Gastrocnemius medialis (tissue), 4 donors: ENCODE data around the gene LEF1. TPM values are rescaled to one million over a fixed set of nuclear protein-coding genes. Genes with fewer than 3 reads are reported as not detected.

Experiments
- ATAC-seq, 2 donors: fragments of 150-250 bp; one replicate each; pipeline ENCODE4 v1.9.1; 2016
- DNase-seq, 2 donors: peaks; one replicate each; pipeline ENCODE4 v3.0.0-alpha.2; 2019
- H3K27ac ChIP-seq, 4 donors: fragments of 200-600 bp; sonication (generic); 1 replicate in 1 of 4; 2 replicates in 3 of 4; pipeline ENCODE4 v1.5.1; 2016 to 2018; ENCODE audit warnings: mild to moderate bottlenecking in 2 of 4, moderate library complexity in 1 of 4
- H3K27me3 ChIP-seq, 3 donors: fragments of 200-600 bp; sonication (generic) in 2 of 3; 1 replicate in 1 of 3; 2 replicates in 2 of 3; pipeline versions ENCODE4 v1.5.1 to v1.6.0; 2016 to 2019; ENCODE audit warnings: mild to moderate bottlenecking in 1 of 3, moderate library complexity in 1 of 3
- H3K36me3 ChIP-seq, 2 donors: fragments of 200-600 bp; sonication (generic) in 1 of 2; one replicate each; pipeline ENCODE4 v1.5.1; 2017 to 2018
- H3K4me1 ChIP-seq, 2 donors: fragments of 200-600 bp; sonication (generic) in 1 of 2; one replicate each; pipeline ENCODE4 v1.5.1; 2016 to 2017; ENCODE audit warnings: mild to moderate bottlenecking in 2 of 2
- H3K4me3 ChIP-seq, 4 donors: fragments of 200-600 bp; sonication (generic) in 3 of 4; 1 replicate in 1 of 4; 2 replicates in 3 of 4; pipeline ENCODE4 v1.5.1; 2016 to 2019; ENCODE audit warnings: mild to moderate bottlenecking in 2 of 4
- H3K9me3 ChIP-seq, 3 donors: fragments of 200-600 bp; sonication (generic) in 2 of 3; 1 replicate in 1 of 3; 2 replicates in 2 of 3; pipeline ENCODE4 v1.5.1; 2016 to 2019
- POLR2A ChIP-seq, 2 donors: fragments of 450-650 bp; IDR thresholded peaks; one replicate each; pipeline ENCODE4 v1.6.1; 2017; ENCODE audit warnings: antibody characterized with exemption in 2 of 2, mild to moderate bottlenecking in 2 of 2, moderate library complexity in 2 of 2
- in situ Hi-C, 4 donors: fragments of 200-750 bp; cut with MboI; loops; one replicate each; pipeline versions ENCODE4 v1.15.0 to v1.8.0; 2017; ENCODE audit warnings: low sequenced_read_pairs in 4 of 4
- intact Hi-C: fragments of 100-400 bp; cut with DNase I; formaldehyde crosslinking; loops from one replicate; pipeline ENCODE4 v1.15.1; 2023; ENCODE audit warnings: low total_unique reads
- total RNA-seq, 4 donors: library from RNA; depleted of rRNA; stranded (reverse); fragments of >200 nt; gene quantifications; one replicate each; pipeline versions ENCODE4 v1.1.0 to v1.2.3, GENCODE V29; 2016
- TF ChIP-seq, protein P1 (sequence below), 5 experiments: fragments of 450-650 bp in 3 of 5; fragments of 200-600 bp in 2 of 5; sonication (generic) in 2 of 5; IDR thresholded peaks in 4 of 5; conservative IDR thresholded peaks in 1 of 5; 1 replicate in 4 of 5; 2 replicates in 1 of 5; pipeline ENCODE4 v1.5.1; 2016 to 2019; ENCODE audit warnings: antibody characterized with exemption in 5 of 5, mild to moderate bottlenecking in 3 of 5, moderate library complexity in 3 of 5

Gene LEF1
- total RNA-seq, 4 donors from 2014 or later, result 0.33 TPM; not detected in 3

DNA sequence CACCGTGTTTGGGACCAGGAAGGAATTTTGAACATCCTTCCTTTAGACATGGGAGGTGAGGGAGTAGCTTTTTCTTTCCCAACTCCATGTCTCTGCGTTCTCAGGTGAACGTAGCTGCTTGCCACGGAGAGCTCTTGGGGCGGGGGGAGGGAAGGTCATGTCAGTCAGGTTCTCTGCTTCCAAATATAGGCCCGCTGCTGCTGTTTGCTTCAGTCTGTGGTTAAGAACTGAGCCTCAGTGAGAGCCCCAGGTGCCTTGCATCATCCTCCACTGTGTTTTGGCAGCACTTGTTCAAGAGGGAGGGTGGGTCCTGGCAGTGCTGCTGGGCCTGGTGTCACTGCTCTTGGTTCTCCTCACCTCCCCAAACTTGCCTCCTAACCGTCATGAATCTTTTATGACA, 132.5 kb downstream of the LEF1 start:
- in situ Hi-C loops (no loop called here), intact Hi-C loops (no loop called here)
- TF ChIP-seq, protein P1, sequence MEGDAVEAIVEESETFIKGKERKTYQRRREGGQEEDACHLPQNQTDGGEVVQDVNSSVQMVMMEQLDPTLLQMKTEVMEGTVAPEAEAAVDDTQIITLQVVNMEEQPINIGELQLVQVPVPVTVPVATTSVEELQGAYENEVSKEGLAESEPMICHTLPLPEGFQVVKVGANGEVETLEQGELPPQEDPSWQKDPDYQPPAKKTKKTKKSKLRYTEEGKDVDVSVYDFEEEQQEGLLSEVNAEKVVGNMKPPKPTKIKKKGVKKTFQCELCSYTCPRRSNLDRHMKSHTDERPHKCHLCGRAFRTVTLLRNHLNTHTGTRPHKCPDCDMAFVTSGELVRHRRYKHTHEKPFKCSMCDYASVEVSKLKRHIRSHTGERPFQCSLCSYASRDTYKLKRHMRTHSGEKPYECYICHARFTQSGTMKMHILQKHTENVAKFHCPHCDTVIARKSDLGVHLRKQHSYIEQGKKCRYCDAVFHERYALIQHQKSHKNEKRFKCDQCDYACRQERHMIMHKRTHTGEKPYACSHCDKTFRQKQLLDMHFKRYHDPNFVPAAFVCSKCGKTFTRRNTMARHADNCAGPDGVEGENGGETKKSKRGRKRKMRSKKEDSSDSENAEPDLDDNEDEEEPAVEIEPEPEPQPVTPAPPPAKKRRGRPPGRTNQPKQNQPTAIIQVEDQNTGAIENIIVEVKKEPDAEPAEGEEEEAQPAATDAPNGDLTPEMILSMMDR (IDR thresholded peaks at IDR 0.05 in 4 of 5, conservative IDR thresholded peaks at IDR 0.05 in 1 of 5), result no peak
- no peak for TF ChIP-seq POLR2A (IDR thresholded peaks at IDR 0.05)
- Histone ChIP-seq H3K27me3 (no peaks in the 10 kb centered on the region), H3K27ac (no peak overlapping the region), H3K36me3 (peaks cover 2 to 44% of the 10 kb centered on the region in 2 donors), H3K9me3 (no peaks in the 10 kb centered on the region), H3K4me1 (peaks cover 0 to 6% of the 10 kb centered on the region in 2 donors), H3K4me3 (no peak overlapping the region)
- DNase-seq, result peak in 1 of 2 donors; percentile 30
- ATAC-seq, result peak in 1 of 2 donors; percentile 45

DNA sequence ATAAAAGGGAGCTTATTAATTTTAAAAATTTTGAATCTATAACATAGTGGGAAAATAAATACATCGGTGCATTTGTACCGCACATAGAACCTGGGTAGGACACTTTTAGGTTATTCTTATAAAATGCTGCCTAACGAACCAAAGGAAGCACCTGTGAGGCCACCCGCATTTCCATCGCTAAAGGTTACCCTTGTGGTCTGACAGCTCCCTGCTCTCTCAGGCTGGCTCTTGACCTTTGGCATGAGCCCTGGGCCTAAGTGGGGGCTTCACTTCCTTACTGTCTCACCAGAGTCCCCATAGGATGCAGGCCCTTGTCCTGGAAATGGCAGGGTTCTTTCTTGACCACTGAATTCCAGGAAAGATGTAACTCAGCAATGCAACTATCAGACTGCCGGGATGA, 133.0 kb downstream of the LEF1 start:
- Histone ChIP-seq H3K27ac (no peak overlapping the region), H3K4me1 (peaks cover 0 to 6% of the 10 kb centered on the region in 2 donors), H3K4me3 (no peak overlapping the region), H3K36me3 (peaks cover 2 to 49% of the 10 kb centered on the region in 2 donors), H3K9me3 (no peaks in the 10 kb centered on the region), H3K27me3 (no peaks in the 10 kb centered on the region)
- in situ Hi-C loops, result no loop called here
- ATAC-seq (no peak), DNase-seq (no peak)
- intact Hi-C loops, result no loop called here
- TF ChIP-seq, protein P1 (IDR thresholded peaks at IDR 0.05 in 4 of 5, conservative IDR thresholded peaks at IDR 0.05 in 1 of 5), result no peak
- no peak for TF ChIP-seq POLR2A (IDR thresholded peaks at IDR 0.05)

DNA sequence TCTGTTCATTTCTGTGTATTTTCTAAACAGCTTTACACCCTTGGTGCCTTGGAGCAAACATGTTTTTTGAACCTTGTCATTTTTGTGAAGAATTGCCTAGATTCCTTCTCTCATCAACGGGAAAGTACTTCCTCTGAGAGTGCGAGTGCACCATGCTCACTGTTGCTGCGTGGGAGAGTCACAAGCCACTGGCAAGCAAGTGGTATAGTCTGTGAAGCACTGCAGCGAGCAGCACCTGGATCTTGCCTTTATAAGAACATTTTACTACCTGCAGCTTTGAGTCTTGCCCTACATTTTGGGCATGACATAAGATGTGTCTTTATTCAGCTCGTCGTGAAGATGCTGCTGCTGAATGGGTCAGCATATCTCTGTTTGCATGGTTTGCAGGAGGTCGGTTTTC, 134.2 kb downstream of the LEF1 start:
- no peak for DNase-seq

DNA sequence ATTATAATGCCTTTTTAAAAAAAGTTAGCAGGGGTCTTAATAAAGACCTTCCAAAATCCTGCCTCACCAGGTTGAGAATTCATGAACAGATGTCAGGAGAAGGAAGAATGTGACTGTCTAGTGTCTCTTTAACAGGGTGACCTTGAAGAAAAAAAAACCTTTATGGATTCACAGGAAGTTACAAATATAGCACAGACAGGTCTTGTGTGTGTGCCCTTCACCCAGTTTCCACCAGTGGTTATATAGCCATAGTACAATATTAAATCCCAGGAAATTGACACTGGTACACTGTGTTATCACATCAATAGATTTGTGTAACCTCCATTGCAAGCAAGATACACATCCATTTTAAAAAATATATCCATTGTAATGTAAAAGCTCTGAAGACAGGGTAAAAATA, 135.4 kb downstream of the LEF1 start:
- TF ChIP-seq, protein P1 (IDR thresholded peaks at IDR 0.05 in 4 of 5, conservative IDR thresholded peaks at IDR 0.05 in 1 of 5), result no peak
- TF ChIP-seq POLR2A (IDR thresholded peaks at IDR 0.05), result no peak
- H3K9me3 ChIP-seq, result no peaks in the 10 kb centered on the region
- intact Hi-C loops, result no loop called here
- H3K27me3 ChIP-seq, result no peaks in the 10 kb centered on the region
- no peak overlapping the region for H3K27ac ChIP-seq
- no peak for DNase-seq
- H3K36me3 ChIP-seq, result peaks cover 2 to 67% of the 10 kb centered on the region in 2 donors
- ATAC-seq, result no peak
- in situ Hi-C loops, result no loop called here
- H3K4me1 ChIP-seq, result peaks cover 0 to 6% of the 10 kb centered on the region in 2 donors
- no peak overlapping the region for H3K4me3 ChIP-seq

More for the DNA sequence above, 134.2 kb downstream of the LEF1 start:
- H3K27ac ChIP-seq, result no peak overlapping the region
- H3K4me3 ChIP-seq, result no peak overlapping the region
- H3K9me3 ChIP-seq, result no peaks in the 10 kb centered on the region
- H3K27me3 ChIP-seq, result no peaks in the 10 kb centered on the region
- ATAC-seq, result no peak
- peaks cover 2 to 55% of the 10 kb centered on the region in 2 donors for H3K36me3 ChIP-seq
- H3K4me1 ChIP-seq, result peaks cover 0 to 6% of the 10 kb centered on the region in 2 donors
- in situ Hi-C loops (no loop called here), intact Hi-C loops (no loop called here)
- TF ChIP-seq, protein P1 (IDR thresholded peaks at IDR 0.05 in 4 of 5, conservative IDR thresholded peaks at IDR 0.05 in 1 of 5), result no peak
- no peak for TF ChIP-seq POLR2A (IDR thresholded peaks at IDR 0.05)
